ENCODE measurements around the gene PGC.
"Not testable (repeated sequence)": the region's sequence is repeated elsewhere in the genome, so short reads cannot be mapped to it uniquely, and the experiment has no call there.

The PGC gene

DNA sequence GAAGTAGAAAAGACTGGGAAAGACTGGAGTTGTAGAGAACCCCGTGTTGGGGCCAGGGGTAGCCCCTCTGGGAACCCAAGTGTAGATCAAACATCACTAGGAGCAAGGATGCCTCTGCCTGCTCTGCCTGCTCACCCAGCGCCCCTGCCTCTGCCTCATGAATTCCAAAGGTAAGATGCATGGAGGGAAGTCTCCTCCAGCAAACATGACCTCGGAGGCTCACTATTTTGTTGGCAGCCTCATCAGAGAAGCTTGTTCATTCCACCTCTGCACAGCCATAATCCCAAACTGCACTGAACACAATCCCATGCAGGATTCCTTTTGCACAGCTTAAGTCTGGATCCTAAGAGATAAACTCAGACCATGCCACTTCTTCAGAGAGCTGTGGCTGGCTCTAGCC is 27.6 kb upstream of the PGC start:
- no peak for DNase-seq

DNA sequence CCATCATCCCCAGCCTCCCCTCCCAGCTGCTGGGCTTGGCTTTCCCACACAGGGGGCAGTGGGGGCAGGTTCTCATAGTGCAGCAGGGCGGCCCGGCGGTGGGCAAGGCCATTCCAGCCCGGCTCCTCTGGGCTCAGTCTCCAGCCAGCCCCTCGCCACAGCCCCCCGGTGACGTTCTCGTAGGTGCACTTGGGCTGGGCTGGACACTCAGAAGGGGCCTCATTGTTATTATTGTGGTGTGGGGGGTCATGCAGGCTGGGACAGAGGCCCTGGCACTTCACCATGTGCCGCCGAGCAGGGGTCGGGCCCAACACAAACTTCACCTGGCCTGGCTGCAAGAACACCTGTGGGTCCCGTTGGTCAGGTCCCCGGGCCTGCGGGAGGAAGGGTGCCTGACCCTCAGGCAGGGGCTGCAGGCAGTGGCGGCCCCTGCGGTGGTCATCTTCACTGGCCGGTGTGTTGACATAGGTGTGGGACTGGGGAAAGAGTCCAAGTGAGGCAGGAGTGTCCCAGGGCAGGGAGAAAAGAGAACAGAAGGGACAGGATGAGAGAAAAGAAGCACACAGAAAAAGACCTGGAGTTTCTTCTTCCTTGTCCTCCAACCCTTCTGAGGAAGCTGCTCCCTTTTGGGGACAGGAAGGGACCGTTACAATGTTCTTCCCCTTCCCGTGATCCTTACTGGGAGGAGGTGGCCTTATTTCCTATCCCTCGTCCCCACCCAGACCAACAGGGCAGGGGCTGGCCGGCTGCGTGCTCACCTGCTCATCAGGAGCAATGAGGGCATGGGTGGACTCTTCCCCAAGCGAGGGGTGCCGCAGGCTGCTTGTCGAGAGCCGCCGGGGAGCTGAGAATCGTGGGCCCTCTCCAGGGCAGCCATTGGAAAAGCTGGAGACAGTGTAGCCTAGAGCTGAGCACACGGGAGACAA is 24.1 kb upstream of the PGC start:
- DNase-seq = no peak

DNA sequence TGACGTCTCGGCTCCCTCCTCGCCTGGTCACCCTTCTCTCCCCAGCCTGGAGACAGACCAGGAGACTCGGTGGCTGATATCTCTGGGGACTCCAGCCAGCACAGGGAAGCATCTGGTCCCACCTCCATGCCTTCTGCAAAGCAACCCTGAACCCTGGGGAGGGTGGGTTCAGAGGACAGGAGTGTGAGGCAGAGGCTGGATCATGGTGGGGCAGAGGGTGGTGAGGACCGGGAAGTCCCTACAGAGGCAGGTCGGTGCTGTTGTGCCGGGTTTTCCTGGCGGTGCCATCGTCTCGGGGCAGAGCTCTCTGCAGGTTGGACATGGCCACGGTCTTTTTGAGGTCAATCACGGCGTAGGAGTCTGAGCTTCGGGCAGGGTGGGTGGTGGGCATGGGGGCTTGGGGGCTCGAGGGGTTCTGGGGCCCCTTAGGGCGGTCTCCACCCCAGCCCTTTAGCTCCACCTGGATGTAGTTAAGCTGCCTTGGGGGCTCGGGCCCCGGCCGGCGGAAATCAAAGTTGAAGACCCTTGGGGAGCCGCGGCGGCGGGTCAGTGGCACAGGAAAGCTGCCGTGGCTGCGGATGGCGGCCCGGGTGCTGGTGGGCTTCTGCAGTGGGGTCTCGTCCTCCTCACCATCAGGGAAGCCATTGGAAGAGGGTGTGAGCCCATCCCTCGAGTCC is 23.3 kb upstream of the PGC start:
- no peak for DNase-seq

DNA sequence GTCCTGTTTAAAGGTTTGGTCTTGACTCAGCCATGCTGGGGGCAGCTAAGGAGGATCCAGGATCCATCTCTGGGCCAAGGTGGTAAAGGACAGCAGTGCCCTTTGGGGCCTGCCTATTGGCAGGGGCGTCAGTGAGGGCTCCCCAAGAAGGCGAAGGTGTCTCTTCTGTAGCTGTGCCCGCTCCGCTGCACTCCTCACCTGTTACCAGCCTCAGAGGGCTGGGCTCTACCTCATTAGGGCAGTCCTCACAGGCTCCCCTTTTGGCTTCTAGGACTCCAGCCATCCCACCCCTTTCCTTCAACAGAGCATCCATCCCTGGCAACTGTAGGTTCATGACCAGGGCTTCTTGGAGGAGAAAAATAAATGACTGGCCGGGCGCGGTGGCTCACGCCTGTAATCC is 22.2 kb upstream of the PGC start:
- DNase-seq = no peak

DNA sequence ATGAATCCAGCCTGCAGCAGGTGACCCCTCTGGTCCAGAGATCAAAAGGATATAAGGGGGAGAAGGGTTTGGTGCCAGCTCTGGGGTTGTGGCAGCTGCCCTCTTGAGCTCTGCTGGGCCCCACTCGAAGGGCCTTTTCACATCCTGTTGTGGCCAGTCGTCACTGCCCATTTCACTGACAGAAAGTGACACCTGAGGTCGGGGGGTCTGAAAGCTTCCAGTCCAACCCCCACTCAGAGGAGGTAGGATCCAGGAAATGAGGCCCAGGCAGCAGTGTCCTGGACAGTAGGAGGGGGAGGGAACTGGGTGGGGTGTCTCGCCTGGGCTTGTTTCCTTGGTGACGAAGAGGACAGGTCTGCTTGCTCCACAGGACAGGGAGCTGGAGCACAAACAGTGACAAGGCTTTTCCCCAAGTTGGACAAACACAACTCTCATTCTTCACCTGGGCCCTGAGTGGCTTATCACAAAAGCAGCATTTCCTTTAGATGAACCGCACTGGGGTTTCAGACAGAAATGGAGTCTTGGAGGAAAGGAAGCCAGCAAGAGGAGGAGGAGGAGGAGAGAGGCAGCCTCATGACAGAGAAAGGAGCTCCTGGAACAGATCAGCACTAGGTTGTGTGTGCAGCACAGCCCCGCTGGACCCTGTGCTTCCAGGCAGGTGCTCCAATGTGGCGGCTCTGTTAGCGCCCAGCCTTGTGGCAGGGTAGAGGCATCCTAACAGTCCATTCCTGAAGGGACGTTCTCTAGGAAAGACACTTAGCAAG is 21.5 kb upstream of the PGC start:
- DNase-seq = no peak

DNA sequence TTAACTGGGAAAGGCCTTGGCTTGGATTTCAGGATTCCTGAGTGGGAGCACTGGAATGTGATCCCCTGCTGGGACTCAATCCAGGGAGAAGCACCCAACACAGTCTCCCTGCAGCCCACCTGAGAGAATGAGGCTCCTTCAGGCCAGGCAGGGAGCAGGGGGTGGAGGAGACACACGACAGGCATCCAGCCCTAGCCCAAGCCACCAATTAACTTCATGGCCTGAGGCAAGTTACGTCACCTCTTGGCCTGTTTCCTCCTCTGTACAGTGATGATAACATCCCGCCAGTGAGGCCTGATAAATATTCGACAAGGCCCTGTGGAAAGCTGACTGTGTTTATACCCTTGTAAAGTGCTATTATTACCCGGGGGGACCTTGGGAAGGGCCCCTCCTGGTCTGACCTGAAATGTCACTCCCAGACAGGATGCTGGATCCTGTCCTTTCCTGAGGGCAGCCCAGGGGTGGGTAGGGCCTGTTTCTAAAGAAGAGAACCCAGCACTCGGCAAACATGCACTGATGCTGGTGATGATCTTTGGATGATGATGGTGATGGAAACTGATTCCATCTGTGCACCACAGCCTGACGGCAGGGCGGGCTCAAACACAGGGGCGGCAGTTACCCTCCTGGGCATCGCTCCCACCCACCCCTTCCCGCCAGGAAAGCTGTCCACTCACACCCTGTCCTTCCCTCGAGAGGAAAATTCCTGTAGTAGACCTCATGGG is 20.1 kb upstream of the PGC start:
- no peak for DNase-seq

DNA sequence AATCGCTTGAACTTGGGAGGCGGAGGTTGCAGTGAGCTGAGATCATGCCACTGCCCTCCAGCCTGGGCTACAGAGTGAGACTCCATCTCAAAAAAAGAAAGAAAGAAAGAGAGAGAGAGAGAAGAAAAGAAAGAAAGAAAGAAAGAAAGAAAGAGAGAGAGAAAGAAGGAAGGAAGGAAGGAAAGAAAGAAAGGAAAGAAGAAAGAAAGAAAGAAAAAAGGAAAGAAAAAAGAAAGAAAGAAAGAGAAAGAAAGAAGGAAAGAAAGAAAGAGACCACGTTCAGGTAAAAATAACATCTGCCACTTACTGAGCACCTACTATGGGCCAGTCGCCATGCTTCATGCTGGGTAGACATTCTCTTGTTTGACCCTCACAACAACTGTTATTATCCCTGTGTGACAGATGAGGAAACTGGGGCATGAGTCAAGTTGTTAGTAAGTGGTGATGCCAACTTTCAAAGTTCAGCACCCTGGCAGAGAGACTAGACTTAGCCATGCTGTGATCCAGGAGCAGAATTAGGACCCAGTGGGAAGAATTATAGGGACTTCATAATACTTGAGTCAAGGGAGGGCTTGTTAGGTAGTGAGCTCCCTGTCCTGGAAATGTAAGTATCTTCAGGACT is 19.0 kb upstream of the PGC start:
- not testable (repeated sequence) for DNase-seq

DNA sequence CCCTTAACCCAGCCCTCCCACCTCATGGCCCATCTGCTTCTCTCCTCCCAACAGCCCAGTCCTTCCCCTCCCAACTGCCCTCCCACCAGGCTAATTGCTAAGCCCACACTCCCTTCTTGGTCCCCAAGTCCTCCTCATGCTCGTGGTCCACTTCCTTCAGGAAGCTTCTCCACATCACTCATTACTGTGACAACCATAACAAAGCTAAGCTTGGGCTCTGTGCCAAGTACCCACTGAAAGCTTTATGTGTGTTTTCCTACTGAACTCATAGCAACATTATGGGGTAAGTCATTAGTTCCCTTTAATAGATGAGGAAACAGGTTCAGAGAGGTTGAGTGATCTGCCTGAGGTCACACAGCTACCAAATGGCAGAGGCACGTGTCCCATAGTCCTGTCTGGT is 16.3 kb upstream of the PGC start:
- no peak for DNase-seq

DNA sequence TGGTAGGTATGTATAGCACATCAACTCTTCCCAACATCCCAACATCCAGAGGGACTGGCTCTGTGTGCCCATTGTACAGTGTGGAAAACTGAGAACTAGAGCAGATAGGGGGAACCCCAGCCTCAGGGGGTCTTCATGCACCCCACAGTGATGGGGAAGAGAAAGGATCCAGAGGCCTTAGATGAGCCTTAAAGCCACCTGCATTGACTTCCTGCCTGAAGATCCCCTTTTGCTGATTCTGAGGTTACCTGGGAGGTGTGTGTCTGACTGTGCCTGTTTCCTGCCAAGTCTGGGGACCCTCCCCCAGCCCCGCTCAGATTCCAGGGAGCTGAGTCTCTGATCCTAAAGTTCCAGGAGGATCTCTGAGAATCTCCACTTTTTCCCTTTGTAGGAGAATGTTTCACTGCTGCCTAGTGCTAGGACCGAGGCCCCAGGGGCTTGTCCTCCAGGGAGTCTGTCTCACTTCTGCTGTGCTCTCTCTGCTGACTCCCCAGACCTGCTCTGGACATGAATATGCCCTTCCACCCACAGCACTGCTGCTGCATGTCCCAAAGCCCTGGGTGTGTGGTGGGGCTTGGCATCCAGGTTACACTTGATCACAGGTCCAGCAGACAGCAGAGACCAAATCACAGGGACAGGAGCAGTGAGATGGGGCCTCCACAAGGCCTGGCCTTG is 12.8 kb upstream of the PGC start:
- no peak for DNase-seq

DNA sequence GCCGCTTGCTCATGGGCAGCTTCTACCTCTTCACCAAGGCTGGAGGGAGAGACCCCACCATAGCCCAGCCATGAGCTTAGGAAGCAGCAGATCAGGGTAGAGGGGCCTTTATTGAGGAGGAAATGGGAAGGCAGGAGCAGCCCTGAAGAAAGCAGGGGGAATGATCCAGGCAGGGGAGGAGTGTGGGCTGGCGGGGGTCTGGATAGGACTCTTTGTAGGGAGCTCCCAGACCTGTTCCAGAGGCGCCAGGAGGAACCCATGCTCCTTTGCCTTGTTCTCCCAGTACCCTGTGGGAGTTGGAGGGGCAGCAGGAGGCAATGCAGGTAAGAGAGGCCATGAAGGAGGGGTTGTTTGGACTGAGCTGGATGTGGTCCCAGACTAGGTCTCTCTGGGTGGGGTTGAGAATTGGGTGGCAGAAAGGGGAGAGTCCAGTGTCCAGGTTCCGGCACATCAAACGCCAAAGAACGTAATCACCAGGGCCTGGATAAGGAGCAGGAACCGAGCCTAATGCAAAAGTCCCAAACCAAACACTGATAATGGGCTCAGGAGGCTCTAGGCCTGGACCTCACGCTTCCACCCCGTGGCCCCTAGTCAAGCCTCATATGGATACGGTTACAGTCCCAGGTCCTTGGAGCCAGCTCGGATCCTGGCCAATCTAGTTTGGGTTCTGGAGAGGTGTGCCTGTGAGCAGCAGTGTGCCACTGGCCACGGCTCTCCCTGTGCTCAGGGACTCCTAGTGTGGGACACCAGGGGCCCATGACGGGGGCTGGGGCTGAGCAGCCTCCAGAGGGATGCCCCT is 12.1 kb upstream of the PGC start:
- DNase-seq = no peak

DNA sequence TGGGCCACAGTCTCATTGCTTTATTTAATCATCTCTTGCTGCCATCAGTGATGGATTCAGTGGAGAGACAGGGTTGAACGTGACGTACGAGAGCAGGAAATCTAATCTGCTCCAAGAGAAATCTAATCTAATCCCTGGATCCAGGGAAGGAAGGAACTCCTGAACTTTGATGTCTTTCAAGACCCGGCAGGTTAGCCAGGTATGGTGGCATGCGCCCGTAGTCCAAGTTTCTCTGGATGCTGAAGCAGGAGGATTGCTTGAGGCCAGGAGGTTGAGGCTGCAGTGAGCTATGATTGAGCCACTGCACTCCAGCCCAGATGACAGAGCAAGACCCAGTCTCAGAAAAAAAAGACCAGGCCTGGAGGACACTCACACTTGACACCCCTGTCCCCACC is 11.4 kb upstream of the PGC start:
- no peak for DNase-seq

DNA sequence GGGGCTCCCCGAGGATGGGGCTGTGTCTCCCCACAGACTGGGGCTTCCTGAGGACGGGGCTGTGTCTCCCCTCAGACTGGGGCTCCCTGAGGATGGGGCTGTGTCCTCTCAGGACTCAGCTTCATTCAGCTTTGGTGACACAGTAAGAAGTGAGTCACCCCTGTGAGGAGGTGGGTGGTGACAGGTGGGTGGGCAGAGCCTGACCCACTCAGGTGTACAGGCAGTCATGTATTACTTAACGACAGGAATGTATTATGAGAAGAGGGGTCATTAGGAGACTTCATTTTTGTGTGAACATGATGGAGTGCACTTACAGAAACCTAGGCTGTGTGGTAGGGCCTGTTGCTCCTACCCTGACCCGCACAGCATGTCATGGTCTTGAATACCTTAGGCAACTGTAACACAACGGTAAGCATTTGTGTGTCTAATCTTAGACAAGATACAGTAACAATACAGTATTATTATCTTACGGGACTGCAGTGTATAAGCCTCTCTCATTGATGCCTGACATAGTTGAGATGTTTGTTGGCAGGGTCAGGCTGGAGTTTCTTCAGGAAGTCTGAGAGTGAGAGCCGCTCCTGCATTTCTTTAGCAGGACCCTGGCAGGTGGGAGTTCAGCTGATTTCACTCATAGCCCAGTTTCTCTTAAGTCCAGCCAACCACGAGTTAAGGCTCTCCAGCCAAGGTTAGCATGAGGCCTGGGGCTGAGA is 10.9 kb upstream of the PGC start:
- no peak for DNase-seq

DNA sequence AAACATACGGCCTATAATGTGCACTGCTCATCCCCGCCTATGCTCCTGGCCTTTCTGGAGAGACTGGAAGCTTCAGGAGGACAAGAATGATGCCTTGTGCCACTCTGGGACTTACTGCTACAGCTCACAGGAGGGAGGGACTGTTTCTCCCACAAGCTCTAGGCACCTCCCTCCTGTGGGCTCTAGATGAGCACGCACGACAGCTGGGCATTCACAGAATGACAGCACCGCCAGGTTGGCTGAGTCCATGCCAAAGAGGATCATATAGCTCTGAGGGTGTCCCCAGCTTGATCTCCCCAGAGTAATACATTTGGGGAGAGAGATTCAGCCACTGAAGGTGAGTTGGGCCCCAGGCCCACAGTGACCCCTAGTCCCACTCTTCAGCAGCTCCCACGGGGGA is 10.1 kb upstream of the PGC start:
- DNase-seq = no peak

DNA sequence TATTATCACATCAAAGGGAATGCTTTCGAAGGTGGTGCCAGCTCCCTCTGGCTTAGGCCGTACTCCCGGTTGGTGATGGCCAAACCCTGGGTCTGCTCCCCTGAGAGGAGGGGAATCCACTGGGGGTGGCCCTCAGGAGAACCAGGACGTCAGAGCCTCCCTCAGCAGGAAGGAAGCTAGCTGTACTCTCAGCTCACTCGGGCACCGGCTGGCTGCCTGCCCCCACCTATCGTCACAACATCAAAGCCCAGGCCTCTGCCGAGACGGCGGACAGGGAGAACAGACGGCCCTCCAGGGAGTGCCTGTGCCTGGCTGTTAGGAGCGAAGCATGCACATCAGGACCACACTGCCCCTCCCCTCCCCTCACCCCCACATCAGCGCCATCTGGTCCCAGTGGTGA is 9.2 kb upstream of the PGC start:
- DNase-seq = no peak

DNA sequence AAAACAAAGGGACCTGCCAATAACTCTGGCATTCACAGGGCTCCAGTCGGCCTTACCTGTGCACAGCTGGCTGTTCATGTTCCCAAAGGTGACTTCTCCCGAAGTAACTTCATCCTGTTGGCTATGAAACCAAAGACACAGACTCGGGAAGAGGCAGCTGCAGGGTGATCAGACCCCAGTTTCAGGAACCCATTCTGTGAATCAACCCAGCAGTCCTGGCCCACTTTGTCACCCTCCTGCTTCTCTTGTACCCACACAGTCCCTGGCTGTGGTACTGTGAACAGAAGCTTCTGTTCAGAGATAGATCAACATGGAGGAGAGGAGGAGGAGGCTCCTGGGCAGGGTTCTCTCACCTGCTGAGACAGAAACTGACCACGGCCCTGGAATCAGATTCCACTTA is 8.7 kb upstream of the PGC start:
- DNase-seq = no peak

DNA sequence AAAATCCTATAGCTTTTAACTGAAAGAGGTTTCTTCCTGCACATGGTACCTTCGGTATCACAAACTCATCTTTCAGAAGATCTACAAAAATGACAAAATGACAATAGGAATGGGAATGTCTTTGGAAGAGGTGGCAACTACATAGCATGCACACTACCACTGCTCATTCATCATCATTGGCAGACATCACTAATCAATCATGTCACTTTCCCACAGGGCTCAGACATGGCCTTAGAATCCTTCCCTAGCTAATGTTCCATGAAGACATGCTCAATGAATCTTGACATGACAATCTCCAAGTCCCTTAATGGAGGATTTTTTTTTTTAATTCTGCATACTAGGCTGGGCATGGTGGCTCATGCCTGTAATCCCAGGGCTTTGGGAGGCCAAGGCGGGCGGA is 3.2 kb upstream of the PGC start:
- no peak for DNase-seq

DNA sequence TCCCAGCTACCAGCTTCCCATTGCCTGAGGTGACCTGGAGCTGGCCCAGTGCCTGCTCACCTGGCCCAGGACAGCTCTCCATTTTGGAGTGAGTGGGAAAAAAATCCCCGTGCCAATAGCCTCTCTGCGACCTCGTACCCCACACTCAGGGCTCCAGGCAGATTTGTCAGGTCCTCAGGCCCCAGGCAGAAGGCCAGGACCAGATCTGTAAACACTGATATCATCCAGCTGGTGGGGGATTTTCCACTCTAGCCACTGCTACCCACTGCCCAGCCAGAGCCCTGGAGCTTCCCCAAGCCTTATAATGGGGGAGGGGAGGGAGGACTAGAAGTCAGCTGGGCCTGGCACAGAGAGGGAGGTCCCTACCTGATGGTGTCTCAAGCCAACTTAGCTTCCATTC is 1.3 kb upstream of the PGC start:
- no peak for DNase-seq

DNA sequence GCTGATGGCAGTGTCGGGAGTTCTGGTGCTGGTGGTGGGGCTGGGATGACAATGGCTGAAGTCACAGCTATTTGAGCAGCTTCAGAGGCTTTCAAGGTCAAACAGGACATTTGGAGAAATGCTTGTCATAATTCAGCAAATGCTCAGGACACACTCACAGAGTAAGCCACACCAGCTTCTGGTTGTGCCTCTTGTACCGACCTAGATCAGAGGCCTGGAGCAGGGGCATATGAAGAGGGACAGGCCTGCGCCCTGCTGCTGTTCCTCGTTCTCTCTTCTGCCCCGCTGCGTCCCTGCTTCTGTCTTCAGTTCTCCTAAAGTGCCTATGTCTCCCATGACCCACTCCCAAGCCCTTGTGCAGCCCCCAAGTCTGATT is 893 bp upstream of the PGC start:
- DNase-seq = no peak

DNA sequence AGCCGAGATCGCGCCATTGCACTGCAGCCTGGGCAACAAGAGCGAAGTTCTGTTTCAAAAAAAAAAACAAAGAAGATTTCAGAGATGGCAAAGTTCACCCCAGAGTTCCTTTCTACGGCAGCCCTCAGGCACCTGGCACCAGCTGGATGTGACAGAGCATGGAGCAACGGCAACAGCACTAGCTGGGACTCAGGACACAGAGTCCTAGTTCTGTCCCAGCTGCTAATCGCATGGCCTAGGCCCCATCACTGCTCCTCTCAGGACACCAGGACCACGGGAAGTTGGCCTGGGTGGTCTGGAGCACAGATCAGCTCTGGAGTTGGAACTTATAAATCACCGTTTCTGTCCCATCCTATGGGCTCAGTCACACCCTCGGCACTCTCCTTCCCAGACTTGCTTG is 1.1 kb downstream of the PGC start:
- no peak for DNase-seq

DNA sequence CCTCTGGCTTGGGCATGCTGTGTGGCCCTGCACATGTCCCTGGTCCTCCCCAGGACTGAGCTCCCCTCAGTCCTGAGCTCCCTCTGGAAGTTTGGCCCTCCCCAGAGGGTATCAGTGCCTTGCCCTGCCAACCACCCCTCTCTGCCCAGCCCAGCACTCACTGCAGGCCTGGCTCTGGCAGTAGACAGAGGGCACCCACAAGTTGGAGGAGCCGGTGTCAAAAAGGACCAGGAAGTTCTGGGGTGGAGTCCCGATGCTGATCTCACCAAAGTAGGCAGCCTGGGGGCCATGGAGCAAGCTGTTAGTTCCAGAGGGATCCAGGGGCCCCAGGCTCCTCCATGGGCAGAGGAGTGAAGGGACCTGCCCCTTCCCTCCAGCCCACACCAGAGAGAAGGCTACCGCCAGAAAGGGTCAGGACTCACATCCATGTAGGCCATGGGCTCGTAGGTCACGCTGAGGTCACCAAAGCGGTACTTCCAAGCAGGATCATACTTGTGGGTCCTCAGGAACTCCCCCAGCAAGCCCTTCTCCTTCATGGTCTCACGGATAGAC is 2.9 kb downstream of the PGC start:
- no peak for DNase-seq

All from activated CD4-positive, alpha-beta T cell treated with anti-CD3 and anti-CD28 coated beads, Interleukin-2, amount 50 U/mL, for 48 hours (primary cell).